CD4-positive, alpha-beta T cell treated with Interleukin-6 for 4 hours (primary cell): ENCODE measurements around the gene ARV1.

ENCODE experiments used
- DNase-seq: peaks from one replicate; pipeline ENCODE4 v3.0.0-alpha.2; 2020; ENCODE audit warnings: mixed read lengths

Gene ARV1

DNA sequence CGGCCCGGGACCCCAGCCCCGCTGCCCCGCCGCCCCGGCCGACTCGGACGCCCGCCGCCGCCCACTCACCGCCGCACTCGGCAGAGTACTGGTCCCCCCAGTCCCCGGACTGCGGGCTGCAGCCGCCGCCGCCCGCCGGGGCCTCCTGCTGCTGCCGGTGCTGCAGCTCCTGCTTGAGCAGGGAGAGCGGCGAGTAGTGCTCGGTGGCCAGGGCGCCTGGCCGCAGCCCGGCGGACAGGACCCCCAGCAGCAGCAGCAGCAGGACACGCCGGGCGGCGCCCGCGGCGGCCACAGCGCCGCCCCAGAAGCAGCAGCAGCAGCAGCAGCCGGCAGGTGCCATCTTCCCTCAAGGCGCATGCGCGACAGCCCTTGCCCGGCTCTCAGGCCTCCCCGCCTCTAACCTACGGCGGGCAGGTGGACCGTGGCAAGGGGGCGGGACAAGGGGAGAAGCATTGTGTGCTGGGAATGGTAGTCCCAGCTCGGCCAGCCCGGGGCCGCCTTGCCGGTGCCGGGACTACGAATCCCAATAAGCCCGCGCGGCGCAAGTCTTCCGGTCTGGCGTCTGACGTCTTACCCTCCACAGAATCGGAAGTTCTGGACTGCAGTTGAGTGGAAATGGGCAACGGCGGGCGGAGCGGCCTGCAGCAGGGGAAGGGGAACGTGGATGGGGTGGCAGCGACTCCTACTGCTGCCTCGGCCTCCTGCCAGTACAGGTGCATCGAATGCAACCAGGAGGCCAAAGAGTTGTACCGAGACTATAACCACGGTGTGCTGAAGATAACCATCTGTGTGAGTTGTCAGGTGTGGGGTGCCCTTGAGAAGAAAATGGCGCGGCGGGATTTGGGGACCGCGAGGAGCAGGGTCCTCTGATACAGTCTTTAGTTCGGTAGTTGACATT is at the start of gene ARV1, which contains the start of gene TTC13:
ARV1 (plus strand) TSS at position 604 of the 898 bp plus-strand sequence; CDS start at position 616, 12 bp downstream.
TTC13 (minus strand) TSS at position 371 of the 898 bp plus-strand sequence; CDS start at position 340, 31 bp downstream.
- DNase-seq = peak; percentile 99

DNA sequence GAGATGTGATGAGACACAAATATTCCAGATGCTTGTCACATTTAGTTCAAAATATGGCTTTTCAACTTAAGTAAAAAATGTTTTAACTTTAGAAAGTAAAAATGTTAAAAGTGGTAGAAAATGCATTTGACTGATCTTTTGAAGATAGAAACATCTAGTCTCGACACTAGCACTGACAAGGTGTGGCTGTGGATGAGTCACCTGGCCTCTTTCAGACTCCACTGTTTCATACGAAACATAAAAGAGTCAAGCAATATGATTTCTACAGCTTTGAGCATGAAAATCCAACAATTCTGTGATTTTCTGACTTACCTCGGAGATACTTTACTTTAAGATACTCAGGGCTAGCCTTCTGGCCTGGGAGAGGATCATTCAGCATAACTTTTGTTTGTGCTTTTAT is 47.9 kb upstream of the ARV1 start:
- no peak for DNase-seq

DNA sequence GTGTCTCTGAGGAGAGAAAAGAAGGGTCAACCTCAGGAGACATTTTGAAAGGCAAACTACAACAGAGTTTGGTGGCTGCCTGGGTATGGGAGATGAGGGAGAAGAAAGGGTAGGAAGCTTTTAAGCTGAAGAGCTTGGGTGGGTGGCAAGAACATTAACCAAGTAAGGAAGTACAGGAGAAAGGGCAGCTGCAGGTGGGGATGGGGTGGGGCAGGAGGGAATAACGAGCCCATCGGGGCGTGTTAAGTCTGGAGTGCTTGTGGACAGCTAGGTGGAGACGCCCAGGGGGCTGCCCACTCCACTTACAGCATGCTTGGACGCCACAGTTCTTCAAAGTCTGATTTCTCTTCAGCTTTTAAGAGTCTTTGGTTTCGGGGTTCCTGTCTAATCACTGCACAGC is 43.0 kb upstream of the ARV1 start:
- no peak for DNase-seq

DNA sequence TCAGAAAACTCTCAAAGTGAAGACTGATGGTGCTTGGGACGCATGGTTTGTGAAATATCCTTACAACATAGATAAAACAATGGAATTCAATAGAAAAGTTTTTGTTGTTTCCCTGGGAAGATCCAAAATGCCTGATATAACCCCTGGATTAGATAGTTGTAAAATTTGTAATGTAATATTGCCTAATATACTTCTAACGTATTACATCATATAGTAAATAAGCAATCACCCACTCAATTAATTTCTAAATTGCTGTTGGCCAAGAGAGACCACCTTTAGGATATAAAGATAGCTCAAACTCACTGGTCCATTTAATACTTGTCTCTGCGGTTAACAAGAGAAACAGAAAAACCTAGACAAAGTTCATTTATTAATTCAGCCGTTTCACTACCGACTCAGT is 42.4 kb upstream of the ARV1 start:
- no peak for DNase-seq

DNA sequence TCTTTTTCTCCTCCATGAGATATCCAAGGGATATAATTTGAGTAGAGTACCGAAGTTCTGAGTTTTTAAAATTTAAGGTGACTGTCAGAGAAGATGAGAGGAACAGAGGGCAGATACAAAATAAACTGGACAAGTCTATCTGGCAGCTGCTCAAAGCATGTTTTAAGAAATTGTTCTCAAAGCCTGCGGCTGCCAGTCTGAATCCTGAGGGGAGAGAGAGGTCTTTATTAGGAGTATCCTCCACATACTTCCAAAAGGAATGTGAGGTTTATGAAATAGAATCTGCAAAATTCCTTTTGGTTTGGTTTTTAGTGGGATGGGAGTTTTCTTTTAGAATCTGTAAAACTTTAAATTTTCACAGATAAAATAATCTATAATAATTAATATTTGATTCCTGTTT is 41.5 kb upstream of the ARV1 start:
- no peak for DNase-seq

DNA sequence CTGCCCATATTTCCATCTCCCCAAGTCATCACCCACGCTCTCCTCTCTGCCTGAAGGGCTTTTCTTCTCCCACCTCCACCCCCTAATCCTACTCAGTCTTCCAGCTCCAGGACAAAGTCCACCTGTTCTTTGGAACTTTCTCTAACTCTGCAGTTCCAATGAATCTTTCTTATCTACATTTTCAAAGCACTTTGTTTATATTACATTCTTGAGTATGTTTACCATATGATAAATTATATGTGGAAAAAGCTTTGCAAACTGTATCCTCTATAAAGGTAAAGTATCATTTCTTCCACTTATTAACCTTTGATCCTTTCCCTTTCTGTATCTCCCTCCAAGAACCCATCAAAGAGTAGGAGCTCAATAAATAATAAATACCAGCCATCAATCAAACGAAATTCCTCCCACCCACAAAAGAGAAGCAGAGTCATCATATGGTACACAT is 39.9 kb upstream of the ARV1 start:
- no peak for DNase-seq

DNA sequence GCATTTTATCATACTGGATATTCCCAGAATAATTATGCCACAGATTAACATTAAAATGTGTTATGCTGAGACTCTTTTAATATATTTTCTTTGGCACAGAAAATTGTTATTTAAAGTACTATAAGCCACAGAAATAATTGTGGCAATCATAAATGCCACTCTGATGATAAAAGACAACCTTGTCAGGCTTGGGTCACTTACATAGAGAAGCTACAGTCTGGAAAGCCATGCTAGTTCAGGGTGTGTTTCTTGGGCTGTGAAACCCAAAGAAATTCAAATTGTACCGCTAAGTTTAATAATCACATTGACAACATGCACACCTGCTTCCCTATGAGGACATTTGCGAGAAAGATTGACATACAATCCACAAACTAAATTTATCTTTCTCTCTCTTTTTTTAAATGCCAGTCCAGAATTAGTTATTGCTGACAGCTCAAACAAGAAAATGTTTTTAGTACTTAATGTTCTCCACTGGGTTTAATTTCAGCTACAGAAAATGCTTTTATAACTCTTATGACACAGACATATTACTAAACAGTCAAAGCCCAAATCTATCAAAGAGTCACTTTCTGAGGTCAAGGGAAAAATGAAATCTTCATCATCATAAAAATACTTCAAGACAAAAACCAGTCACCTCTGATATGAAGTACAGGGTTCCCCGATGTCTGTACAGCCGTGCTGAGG is 38.9 kb upstream of the ARV1 start:
- no peak for DNase-seq

DNA sequence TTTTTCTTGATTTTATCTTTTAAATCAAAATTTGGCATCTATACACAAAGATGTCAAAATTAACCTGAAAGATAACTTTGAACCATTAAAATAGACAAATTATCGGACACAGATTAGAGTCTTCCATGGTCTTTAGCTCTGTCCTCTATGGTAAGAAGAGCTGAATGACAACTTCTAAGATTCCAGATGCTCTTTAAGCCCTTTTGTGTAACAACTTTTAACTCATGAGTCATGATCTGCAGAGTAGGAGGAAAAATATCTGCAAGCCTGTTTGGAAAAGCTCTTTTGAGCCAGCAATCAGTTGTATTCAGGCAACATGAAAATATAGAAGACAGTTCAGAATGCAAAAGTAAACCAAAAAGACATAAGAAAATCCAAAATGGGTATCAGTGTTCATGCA is 38.0 kb upstream of the ARV1 start:
- no peak for DNase-seq

DNA sequence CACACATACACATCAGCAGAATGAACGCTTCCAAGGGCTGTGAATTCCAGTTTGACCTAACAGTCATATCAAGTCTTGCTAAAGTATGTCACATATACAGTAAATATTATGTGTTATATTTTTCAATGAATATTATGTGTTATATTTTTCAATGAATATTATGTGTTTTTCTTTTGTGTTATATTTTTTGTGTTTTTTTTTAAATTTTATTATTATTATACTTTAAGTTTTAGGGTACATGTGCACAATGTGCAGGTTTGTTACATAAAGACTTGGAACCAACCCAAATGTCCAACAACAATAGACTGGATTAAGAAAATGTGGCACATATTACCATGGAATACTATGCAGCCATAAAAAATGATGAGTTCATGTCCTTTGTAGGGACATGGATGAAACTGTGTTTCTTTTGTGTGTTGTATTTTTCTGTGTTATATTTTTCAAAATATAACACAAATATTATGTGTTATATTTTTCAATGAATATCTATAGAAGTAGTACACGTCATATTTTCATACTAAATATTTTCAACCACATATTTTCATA is 35.8 kb upstream of the ARV1 start:
- no peak for DNase-seq

DNA sequence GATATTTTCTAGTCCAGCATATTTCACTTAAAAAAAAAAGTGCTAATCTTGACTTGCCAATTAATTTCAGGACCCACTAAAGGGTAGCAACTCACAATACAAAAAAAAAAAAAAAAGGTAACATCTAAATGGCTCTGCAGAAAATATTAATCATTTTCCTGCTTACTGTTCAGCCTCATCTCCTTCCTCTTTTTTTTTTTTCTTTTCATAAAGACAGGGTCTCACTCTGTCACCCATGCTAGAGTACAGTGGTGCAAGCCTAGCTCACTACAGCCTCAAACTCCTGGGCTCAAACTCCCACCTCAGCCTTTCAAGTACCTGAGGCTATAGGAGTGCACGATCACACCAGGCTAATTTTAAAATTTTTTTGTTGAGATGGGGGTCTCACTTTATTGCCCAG is 30.6 kb upstream of the ARV1 start:
- no peak for DNase-seq

DNA sequence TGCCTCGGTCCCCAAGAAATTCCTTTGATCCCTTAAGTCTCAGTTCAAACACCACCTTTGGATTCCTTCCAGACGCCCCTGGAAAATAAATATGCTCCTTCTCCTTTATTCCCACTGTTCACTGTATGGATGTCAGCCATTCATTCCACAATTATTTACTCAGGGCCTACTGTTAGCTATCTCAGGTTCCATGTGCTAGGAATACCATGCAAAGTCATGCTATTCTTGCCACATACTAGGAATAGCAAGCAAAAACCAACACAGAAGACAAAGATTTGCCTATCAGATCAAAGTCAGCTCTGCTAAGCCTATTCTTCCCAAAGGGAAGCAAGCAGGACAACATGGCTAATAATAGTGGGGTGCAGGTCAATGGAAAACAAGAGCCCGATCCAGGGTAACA is 30.0 kb upstream of the ARV1 start:
- DNase-seq = no peak

DNA sequence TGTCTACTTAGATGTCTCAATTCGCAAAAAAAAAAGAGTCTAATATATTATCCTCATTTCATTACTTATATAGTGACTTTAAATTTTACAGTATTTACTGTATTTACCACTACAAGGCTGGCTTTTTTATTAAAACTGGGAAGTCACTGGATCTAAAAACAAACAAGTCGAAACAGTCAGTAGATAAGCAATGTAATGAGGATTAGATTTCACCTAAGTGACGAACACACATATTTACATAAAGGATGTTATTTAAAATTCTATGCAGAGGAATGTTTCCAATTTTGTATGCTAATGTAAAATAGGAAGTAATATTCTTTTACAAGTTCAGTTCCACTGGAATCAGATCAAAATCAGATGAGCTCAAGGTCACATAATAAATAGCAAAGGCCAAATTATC is 28.5 kb upstream of the ARV1 start:
- no peak for DNase-seq

DNA sequence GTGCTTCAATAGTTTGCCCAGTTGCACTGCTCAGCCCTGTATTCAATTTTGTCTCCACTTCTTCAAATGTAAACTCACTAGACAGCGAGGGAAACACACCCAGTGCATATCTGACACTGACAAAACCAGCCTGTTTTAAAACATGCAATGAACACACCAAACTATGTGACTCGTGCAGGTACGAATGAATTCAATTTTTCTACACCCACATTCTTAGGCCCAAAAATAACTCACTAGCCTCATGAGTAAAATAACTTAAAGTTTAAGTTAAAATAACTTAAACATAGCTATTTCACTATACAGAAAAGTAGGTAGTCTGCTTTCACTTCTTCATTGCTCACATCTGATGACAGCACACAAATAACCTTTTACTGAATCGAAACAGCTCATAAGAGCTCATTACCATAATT is 21.3 kb upstream of the ARV1 start:
- DNase-seq = no peak

DNA sequence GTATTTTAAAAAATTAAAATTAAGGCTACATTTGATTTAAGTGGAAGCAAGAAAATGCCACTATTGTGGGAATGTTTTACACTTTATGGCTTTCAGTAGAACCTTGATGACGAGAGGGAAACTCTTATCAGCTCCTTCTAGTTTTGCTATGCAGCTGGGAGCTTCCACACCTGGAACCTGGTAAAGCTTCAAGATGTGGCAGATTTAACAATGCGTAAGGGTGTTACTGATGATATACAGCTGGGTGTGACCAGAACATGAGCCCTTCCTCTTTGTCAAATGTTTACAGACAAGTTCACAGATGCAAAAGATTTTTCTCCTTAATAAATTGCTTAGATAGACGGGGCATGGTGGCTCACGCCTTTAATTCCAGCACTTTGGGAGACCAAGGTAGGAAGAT is 20.5 kb upstream of the ARV1 start:
- DNase-seq = no peak

DNA sequence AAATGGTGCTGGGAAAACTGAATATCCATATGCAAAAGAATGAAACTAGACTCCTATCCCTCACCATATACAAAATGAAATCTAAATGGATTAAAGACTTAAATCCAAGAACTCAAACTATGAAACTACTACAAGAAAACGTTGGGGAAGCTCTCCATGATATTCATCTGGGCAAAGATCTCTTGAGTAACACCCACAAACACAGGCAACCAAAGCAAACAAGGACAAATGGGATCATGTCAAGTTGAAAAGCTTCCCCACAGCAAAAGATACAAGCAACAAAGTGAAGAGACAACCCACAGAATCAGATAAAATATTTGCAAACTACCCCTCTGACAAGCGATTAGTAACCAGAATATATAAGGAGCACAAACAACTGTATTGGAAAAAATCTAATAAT is 14.0 kb upstream of the ARV1 start:
- DNase-seq = no peak

DNA sequence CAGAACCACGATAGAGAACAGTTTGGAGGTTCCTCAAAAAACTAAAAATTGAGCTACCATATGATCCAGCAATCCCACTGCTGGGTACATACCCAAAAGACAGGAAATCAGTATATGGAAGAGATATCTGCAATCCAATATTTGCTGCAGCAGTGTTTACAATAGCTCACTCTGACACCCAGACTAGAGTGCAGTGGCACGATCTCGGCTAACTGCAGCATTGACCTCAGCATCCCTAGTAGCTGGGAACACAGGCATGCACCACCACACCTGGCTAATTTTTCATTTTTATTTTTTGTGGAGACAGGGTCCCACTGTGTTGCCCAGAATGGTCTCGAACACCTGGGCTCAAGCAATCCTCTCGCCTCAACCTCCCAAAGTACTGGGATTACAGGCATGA is 13.4 kb upstream of the ARV1 start:
- DNase-seq = no peak

DNA sequence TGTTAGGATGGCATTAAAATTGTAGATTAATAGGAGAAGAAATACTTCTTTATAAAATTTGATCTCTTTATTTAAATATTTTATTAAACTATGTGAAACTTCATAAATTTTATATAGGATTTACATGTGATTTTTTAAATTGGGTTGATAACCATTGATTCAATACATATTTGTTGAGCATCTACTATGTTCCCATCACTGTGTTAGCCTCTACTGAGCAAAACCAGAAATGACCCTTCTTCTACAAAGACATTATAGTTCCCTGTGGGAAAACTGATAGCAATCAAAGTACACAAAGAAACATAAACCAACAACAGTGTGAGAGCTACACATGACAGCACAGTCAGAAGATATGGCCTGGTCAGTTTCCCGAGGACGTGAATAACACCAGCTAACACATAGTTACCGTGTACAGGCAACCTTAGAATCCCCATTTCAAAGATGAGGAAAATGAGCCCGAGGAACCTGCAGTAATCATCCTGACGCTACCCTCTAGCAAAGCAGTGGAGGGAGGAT is 12.5 kb upstream of the ARV1 start:
- DNase-seq = no peak

DNA sequence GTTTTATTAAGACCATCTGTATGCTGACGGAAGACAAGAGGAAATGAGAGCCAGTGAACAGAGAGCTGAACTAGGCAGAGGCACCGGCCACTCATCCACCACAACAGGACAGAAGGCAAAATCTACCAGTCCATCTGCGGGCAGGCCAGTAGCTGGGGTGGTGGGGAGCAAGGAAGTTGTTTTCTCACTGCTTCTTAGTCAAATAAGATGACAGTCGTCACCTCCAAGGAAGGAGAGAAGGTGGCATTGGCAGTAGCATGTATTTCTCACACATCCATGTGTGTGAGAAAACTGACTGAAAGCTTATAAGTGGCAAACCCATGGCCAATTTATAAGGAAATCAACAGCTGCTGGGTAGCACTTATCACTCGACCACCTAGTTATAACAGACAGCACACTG is 8.5 kb upstream of the ARV1 start:
- no peak for DNase-seq

DNA sequence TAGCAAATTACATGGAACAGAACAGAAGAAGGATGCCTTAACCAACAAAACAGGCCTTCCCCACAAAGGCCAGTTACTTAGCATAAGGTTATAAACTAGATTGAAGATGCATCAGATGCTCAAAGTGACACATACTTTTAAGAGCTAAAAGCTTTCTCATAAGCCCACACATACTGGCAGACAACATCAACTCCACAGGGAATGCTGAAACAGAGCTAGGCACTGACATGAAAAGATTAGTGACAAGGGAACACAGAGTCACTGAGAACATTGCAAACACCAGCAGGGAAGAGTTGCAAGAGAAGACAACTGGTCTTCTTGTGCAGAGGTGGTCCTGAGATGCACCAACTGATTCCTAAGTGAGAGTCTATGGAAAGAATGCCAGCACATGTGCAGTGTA is 7.1 kb upstream of the ARV1 start:
- DNase-seq = no peak

DNA sequence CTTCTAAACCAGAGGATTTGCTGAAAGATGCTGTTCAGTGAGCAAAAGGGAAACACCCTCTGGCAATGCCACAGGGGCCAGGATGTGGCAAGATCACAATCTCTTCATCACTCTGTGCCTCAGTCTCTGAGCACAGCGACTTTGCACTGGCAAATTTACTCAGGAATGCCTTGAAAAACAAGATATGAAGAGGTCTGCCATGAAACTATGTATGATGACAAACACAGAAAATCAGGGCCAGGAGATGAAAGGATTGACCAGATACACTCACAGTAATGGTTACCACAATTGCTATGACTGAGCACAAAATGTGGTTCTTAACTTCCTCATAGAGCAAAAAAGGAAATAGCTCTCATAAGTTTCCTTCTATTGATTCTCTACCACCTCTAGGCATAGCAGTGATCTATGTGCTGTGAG is 6.0 kb upstream of the ARV1 start:
- DNase-seq = peak; percentile 74

DNA sequence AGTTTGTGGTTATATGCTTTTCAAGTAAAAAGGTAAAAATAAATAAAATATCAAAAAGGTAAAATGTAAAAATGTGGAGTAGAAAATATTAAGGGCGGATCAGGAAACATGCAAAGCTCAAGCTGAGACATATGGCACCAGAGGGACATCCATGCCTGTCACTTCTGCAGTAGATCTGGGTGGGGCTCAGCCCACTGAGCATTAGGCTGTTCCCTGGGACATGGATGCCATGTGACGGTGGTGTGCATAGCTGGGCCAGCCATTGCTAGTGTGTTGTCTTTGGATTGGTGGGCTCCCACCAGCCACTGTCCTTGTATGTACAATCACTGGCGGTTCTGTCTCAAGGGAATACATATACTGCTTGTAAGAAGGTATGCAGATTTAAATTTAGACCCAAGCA is 3.3 kb upstream of the ARV1 start:
- DNase-seq = no peak

DNA sequence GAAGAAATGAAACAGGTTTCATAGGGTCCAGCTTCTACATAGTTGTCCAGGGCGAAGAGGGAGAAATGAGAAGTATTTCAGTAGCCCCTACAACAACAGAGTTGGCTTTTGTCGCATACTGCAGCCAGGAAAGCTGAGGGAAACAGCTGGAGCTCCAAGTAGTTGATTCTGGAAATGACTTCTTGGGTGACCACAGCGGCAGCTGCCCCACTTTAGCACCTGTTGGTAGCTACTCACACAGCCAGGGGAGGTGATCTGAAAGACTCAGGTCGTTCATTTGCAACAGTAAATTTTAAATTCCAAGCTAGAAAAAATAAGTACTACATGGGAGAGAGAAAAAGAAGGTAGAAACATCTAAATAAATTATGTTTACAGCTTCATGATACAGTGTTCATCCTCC is 2.5 kb upstream of the ARV1 start:
- DNase-seq = no peak
